H1 (cell line): ENCODE results near the gene MLANA. TPM values are rescaled to one million over a fixed set of nuclear protein-coding genes. Genes with fewer than 3 reads are reported as not detected.

ENCODE experiments used
- ASH2L ChIP-seq: fragments of 200-600, 300-600 bp; sonication (generic); IDR thresholded peaks from one replicate; pipeline ENCODE4 v1.7.1; 2017; ENCODE audit warnings: low read length
- NANOG ChIP-seq: IDR thresholded peaks from 2 replicates; pipeline ENCODE4 v1.6.1; 2011; ENCODE audit warnings: low read length, low read depth, mild to moderate bottlenecking, inconsistent platforms; ENCODE audit not compliant: insufficient read depth, poor library complexity, severe bottlenecking
- USF2 ChIP-seq: IDR thresholded peaks from 2 replicates; pipeline ENCODE4 v1.6.1; 2011; ENCODE audit warnings: low read length, improper control_type of control experiment
- polyA plus RNA-seq, 7 experiments: library from polyadenylated mRNA; depleted of rRNA in 3 of 7; stranded (reverse) in 5 of 7; unstranded in 2 of 7; fragments of >200 nt in 5 of 7; fragments of 200-250 nt in 2 of 7; gene quantifications; 1 replicate in 5 of 7; 2 replicates in 1 of 7; 4 replicates in 1 of 7; pipeline versions ENCODE4 v1.2.1 to v1.2.3, GENCODE V29; 2011 to 2013; ENCODE audit warnings: missing spikeins in 2 of 7, mixed read lengths in 2 of 7
- total RNA-seq: library from RNA; stranded (reverse); fragmentation: NEBNext Ultra II Directional; extraction: Animal tissue kit (Norgen Biotek cat#: 25700); gene quantifications from 2 replicates; pipeline ENCODE4 v1.2.1, GENCODE V29; 2021

MLANA gene
- total and polyA plus RNA-seq, 2 of the 8 experiments (the other 6 are each of a cell fraction or from before 2014, with no cell fraction given), result not detected

- TF ChIP-seq ASH2L (no peak), USF2 (no peak), NANOG (no peak)
Measured at GRCh38 chr9:5958273-5958672, 67.6 kb downstream of the MLANA start (continued).

Other genes with a start within 250 kb of the MLANA start
- 16.5 and 16.7 TPM in 2 replicates for gene ERMP1, start 57.8 kb upstream of the MLANA start, total RNA-seq
- gene ERMP1, start 57.8 kb upstream of the MLANA start, polyA plus RNA-seq (2011; rRNA removed), result 8.3 and 12.8 TPM in 2 replicates
- gene RANBP6, start 124.7 kb downstream of the MLANA start, total RNA-seq, result 18.4 and 18.8 TPM in 2 replicates
- gene RANBP6, start 124.7 kb downstream of the MLANA start, polyA plus RNA-seq (2011; rRNA removed), result 4.2 and 5.7 TPM in 2 replicates